GM19239 (cell line): ENCODE measurements around the gene FERMT1.
"Not testable (repeated sequence)": the region's sequence is repeated elsewhere in the genome, so short reads cannot be mapped to it uniquely, and the experiment has no call there.

Experiments used
- DNase-seq: peaks from one replicate; pipeline ENCODE4 v3.0.0; 2011; ENCODE audit warnings: low spot score; ENCODE audit not compliant: insufficient read length
- FAIRE-seq: peaks from 2 replicates; lab custom pipeline; 2011; peaks lifted over from hg19 to GRCh38; lab: Jason Lieb, UNC

FERMT1 gene

GRCh38 chr20:6074784-6075183 lies 48.0 kb downstream of the FERMT1 start:
- DNase-seq (no peak), FAIRE-seq (no peak)

GRCh38 chr20:6074145-6074561 lies 48.7 kb downstream of the FERMT1 start:
- FAIRE-seq (no peak), DNase-seq (no peak)

GRCh38 chr20:6070829-6071695 lies 51.8 kb downstream of the FERMT1 start:
- DNase-seq (no peak), FAIRE-seq (no peak)

- no peak for FAIRE-seq
- DNase-seq, result no peak
Observed at GRCh38 chr20:6069669-6070068, 53.2 kb downstream of the FERMT1 start.

- DNase-seq (no peak), FAIRE-seq (no peak)
Observed at GRCh38 chr20:6067763-6068318, 55.0 kb downstream of the FERMT1 start.

GRCh38 chr20:6066582-6066981 lies 56.2 kb downstream of the FERMT1 start:
- DNase-seq (no peak), FAIRE-seq (no peak)

GRCh38 chr20:6061544-6061943 lies 61.3 kb downstream of the FERMT1 start:
- FAIRE-seq, result no peak
- DNase-seq, result no peak

- no peak for DNase-seq
- FAIRE-seq, result no peak
Observed at GRCh38 chr20:6060213-6060612, 62.6 kb downstream of the FERMT1 start.

GRCh38 chr20:6058684-6059295 lies 64.0 kb downstream of the FERMT1 start:
- no peak for FAIRE-seq
- no peak for DNase-seq

GRCh38 chr20:6057691-6058090 lies 65.1 kb downstream of the FERMT1 start:
- FAIRE-seq (no peak), DNase-seq (no peak)

- no peak for FAIRE-seq
- no peak for DNase-seq
Observed at GRCh38 chr20:6057139-6057538, 65.7 kb downstream of the FERMT1 start.

- DNase-seq (no peak), FAIRE-seq (no peak)
Observed at GRCh38 chr20:6055981-6056569, 66.8 kb downstream of the FERMT1 start.

GRCh38 chr20:6055161-6055783 lies 67.6 kb downstream of the FERMT1 start:
- FAIRE-seq (no peak), DNase-seq (no peak)

- DNase-seq, FAIRE-seq: not testable (repeated sequence)
Observed at GRCh38 chr20:6054689-6055051, 68.2 kb downstream of the FERMT1 start.

- no peak for DNase-seq
- no peak for FAIRE-seq
Observed at GRCh38 chr20:6053776-6054688, 68.8 kb downstream of the FERMT1 start, which contains the start of gene LRRN4. Gene LRRN4, minus strand, starts transcription at chr20:6054060. Its CDS starts 1,261 bp downstream, at chr20:6052799.

- FAIRE-seq (no peak), DNase-seq (no peak)
Observed at GRCh38 chr20:6053064-6053775, 69.6 kb downstream of the FERMT1 start.

GRCh38 chr20:6051505-6051904 lies 71.3 kb downstream of the FERMT1 start:
- FAIRE-seq (peak; percentile 33), DNase-seq (no peak)

GRCh38 chr20:6048391-6048790 lies 74.4 kb downstream of the FERMT1 start:
- DNase-seq, result no peak
- FAIRE-seq, result no peak

- DNase-seq (no peak), FAIRE-seq (no peak)
Observed at GRCh38 chr20:6046432-6046831, 76.4 kb downstream of the FERMT1 start.
